HL-60 (cell line): ENCODE results near the gene STAT1.

Experiments
- CTCF ChIP-seq: IDR thresholded peaks from one replicate; pipeline ENCODE4 v1.5.1; 2011; ENCODE audit warnings: low read length, control low read depth, inconsistent platforms; ENCODE audit not compliant: insufficient read depth
- TF ChIP-seq, protein P1 (sequence below): IDR thresholded peaks from 2 replicates; pipeline ENCODE4 v1.6.1; 2012; ENCODE audit warnings: low read depth; ENCODE audit not compliant: insufficient replicate concordance

GRCh38 chr2:190986221-190986953 lies 27.6 kb downstream of the STAT1 start:
- TF ChIP-seq CTCF: no peak
- TF ChIP-seq, protein P1, sequence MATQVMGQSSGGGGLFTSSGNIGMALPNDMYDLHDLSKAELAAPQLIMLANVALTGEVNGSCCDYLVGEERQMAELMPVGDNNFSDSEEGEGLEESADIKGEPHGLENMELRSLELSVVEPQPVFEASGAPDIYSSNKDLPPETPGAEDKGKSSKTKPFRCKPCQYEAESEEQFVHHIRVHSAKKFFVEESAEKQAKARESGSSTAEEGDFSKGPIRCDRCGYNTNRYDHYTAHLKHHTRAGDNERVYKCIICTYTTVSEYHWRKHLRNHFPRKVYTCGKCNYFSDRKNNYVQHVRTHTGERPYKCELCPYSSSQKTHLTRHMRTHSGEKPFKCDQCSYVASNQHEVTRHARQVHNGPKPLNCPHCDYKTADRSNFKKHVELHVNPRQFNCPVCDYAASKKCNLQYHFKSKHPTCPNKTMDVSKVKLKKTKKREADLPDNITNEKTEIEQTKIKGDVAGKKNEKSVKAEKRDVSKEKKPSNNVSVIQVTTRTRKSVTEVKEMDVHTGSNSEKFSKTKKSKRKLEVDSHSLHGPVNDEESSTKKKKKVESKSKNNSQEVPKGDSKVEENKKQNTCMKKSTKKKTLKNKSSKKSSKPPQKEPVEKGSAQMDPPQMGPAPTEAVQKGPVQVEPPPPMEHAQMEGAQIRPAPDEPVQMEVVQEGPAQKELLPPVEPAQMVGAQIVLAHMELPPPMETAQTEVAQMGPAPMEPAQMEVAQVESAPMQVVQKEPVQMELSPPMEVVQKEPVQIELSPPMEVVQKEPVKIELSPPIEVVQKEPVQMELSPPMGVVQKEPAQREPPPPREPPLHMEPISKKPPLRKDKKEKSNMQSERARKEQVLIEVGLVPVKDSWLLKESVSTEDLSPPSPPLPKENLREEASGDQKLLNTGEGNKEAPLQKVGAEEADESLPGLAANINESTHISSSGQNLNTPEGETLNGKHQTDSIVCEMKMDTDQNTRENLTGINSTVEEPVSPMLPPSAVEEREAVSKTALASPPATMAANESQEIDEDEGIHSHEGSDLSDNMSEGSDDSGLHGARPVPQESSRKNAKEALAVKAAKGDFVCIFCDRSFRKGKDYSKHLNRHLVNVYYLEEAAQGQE: no peak
